Measurements from ENCODE around the gene ARRB1.
A peak's percentile ranks its signal among the peaks of the same experiment; 100 is the strongest.

ARRB1 gene

DNA sequence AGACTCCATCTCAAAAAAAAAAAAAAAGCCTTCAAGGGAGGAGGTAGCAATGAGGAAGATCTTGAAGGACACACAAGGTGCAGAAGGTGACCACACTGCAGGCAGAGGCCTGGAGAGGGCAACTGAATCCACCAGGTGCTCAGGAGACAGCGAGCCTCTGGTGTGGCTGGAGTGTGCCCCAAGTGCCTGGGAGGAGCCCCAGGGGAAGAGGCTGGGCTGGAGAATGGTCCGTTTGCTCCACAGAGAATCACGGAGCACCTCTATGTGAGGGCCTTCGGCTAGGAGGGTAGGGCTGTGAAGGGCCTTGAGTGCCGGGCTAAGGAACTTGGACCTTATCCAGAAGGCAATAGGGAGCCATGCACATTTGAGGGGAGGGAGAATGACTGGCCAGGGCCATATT is 50.3 kb downstream of the ARRB1 start:
- DNase-seq (ENCODE audit: low spot score), result no peak

DNA sequence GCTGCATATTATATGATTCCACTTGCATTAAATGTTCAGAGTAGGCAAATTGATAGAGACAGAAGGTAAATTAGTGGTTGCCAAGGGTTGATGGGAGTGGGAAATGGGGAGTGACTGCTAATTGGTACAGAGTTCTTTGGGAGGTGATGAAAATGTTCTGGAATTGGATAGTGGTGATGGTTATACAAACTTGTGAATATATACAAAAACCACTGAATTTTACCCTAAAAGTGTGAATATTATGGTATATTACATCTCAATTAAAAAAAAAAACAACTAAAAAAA is 52.5 kb downstream of the ARRB1 start:
- DNase-seq (ENCODE audit: low spot score), result no peak

DNA sequence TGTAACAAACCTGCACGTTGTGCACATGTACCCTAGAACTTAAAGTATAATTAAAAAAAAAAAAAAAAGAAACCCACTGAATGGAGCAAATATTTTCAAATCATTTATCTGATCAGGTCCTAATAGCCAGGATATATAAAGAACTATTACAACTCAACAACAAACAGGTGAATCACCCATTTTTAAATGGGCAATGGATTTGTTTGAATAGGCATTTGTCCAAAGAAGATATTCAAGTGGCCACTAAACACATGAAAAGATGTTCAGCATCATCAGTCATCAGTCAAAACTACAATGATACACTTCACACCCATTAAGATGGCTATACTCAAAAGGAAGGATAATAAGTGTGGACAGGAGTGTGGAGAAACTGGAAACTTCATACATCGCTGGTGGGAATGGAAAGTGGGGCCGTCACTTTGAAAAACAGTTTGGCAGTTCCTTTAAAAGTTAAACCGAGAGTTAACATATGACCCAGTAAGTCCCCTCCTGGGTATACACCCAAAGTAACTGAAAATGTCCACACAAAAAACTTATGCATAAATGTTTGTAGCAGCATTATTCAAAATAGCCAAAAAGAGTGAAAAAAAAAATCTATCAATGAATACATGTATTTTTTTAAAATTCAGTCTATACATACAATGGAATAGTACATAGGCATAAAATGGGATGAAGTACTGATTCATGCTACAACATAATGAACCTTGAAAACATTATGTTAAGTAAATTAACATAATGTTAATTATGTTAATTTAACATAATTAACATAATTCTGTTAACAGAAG is 53.1 kb downstream of the ARRB1 start:
- DNase-seq (ENCODE audit: low spot score), result no peak

DNA sequence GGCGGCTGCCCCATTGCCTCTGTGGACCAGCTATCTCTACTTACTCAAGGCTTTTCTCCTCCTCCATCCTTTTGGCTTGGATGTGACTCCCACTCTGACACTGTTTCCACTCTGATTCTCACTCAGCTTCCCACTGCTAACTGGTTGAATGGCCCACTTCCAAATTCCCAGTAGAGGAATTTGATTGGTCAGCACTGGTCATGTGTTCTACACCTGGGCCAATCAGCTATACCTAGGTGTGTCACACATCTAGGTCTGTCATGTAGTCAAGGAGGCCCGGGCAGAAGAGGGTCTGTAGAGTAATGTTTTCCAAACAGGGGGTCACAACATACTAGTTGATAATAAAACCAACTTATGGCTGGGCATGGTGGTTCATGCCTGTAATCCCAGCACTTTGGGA is 57.6 kb downstream of the ARRB1 start:
- DNase-seq (ENCODE audit: low spot score), result no peak

DNA sequence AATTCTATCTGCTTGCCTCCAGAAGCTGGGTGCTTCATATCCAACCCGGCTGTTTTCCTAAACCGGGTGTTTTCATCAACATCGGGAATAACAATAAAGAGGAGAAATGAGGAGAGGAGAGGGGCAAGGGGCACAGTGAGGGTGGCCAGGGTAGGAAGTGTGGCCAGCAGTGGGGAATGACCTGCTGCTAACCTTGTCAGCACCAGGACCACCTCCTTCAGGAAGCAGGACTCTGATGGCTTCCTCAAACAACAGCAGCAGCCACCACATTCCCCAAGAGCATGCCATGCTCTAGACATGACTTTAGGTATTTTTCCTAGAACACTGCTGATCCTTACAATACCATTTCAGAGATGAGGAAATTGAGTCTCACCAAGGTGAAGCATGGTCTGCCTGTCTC is 58.5 kb downstream of the ARRB1 start:
- no peak for DNase-seq (ENCODE audit: low spot score)

DNA sequence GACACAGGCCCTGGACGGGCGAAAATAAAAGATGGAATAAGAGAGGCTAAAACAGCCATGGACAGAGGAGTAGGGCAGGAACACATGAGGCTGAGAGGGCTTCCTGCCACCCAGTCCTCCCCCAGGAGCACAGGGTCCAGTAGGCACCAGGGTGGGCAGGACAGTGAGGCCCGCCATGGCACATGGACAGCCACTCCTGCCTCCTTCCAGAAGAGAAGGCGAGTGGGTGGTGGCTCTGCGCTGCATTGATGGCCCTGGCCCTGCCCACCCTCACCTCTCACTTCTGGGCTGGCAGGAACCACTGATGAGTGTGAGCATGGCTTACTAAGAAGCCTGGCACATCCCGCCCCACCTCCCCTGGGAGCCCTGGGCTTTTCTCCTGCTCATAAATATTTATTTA is 59.7 kb downstream of the ARRB1 start:
- no peak for DNase-seq (ENCODE audit: low spot score)

DNA sequence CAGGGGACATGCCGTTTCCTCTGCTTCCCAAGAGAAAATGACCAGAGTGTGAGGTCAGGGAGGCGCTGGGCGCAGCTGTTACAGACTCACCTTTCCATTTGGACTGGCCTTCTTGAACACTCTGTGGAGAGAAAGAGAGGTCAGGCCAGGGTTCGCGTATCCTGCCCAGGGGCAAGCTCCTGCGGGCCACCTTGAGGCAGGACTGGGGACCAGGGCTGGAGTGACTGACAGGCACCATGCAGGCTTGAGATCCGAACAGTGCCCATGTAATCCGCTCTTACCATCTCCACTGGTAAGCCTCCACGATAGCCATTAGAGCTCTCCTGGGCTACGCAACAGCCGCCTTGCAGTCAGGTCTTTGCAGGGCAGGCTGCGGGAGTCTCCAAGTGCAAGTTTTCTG is 61.5 kb downstream of the ARRB1 start:
- DNase-seq (ENCODE audit: low spot score), result no peak

DNA sequence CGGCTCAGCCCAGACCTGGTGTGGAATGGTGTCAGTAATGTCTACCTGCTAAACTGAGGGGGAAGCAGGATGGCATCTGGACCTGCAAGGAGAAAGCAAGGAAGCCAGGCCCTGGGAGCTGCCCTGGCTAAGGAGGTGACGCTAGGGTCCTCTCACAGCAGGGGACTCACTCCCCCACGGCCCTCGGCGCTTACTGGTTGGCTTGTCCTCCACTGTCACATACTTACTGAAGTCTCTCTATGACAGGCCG is 62.0 kb downstream of the ARRB1 start:
- DNase-seq (ENCODE audit: low spot score), result no peak

DNA sequence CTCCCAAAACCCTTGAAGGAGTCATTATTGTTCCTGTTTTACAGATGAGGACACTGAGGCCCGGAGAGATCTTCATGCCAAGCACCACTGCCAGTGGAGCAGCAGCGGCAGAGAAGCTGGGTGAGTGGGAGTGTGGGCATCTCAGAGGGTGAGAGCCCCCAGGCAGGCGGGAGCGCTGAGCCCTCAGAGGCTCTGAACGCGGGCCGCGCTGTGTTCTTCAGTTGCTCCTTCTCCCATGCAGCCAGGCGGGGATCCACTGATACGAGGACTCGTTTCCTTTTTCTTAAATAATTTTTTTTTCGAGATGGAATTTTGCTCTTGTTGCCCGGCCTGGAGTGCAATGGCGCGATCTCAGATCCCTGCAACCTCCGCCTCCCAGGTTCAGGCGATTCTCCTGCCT is 63.9 kb downstream of the ARRB1 start:
- no peak for DNase-seq (ENCODE audit: low spot score)

DNA sequence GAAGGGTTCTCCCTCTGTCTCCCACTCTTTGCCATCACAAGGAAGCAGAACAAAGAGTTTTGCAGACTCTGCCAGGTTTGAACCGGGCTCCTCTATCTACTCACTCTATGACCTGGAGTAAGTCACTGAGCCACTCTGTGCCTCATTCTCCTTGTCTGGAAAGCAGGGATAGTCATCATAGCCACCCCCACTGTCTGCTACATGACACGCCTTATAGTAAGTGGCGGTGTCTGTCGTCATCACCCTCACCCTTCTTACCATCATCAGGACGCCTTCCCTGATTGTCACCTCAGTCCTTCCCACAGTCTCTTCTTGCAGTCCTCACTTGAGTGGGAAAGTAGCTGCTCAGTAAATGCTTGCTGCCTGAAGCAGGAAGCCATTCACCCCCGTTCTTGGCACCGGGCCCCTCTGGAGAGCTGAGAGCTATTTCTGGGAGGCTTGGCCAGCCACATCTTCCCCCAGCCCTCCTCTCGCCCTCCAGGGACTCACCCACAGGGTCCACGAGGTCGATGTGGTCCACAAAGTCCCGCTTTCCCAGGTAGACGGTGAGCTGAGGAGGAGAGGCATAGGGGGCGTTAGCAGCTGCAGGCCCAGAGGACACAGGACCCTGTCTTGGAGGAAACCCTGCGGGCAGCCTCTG is 64.5 kb downstream of the ARRB1 start:
- DNase-seq (ENCODE audit: low spot score), result no peak

DNA sequence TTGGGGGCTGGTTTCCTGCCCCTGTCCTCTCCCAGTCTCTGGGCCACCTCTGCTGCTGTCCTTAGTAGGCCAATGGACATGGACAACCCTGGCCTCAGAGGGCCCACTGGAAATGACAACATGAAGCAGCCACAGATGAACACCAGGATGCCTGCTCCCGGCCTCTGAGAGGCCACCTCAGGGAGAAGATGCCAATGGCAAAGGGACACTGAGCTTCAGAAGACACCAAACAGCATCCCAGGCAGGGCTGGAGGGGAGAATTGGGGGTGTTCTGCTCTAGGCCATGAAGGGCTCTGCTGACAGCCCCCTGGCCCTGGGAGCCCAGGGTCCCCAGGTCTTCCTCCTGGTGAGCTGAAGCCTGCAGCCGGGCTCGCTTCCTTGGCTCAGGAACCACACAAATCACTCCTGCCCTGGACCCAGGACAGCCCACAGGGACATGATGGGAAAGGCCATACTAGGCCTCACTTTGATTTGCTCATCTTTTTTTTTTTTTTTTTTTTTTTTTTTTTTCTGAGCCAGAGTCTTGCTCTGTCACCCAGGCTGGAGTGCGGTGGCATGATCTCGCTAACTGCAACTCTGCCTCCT is 65.6 kb downstream of the ARRB1 start:
- DNase-seq (ENCODE audit: low spot score), result no peak

DNA sequence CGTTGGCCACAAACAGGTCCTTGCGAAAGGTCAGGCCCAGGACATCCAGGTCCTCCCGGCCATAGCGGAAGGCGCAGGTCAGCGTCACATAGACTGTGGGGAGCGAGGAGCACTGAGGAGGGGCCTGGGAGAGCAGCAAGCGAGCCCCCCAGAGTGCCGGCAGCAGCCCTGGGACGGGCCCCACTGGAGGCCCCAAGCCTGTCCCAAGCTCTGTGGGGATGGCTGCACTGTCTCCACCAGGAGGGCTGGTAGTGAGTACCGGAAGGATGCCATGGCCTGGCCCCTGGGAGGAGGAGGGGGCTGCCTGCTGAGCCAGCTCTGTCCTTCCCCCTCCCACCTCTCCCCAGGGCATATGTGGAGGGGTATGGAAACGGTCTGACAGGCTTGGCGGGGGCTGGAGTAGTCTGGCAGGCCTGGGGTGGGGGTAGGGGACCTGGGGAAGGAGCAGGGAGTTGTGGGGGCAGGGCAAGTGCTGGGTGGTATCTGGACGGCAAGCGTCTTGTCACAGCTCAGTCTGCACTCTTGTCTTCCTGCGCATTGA is 68.0 kb downstream of the ARRB1 start:
- DNase-seq (ENCODE audit: low spot score), result no peak

DNA sequence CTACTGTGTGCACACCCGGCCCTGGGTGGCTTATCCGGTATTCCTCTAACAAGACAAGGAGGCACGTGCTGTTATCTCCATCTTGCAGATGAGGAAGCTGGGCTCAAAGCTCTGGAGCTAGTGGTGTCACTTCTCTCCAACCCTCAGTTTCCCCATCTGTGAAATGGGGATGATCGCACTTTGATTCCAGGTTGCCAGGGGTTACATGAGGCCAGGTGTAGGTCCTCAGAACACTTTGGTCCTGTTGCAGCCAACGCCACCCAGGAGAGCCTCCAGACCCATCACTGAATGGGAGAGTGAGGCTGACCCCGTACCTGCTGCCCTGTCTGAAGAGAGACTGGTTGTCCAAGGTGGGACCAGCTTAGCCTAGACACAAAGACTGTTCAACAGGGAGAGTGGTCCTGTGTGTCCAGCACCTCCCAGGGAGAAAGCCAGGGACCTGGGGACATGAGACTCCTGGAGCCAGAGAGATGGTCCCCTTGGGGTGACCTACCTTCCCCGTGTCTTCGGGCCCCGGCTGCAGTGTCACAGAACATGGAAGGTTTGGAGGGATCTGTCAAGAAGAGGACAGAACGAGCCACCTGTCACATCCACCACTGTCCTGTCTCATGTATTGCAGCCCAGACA is 69.9 kb downstream of the ARRB1 start:
- DNase-seq (ENCODE audit: low spot score), result no peak

DNA sequence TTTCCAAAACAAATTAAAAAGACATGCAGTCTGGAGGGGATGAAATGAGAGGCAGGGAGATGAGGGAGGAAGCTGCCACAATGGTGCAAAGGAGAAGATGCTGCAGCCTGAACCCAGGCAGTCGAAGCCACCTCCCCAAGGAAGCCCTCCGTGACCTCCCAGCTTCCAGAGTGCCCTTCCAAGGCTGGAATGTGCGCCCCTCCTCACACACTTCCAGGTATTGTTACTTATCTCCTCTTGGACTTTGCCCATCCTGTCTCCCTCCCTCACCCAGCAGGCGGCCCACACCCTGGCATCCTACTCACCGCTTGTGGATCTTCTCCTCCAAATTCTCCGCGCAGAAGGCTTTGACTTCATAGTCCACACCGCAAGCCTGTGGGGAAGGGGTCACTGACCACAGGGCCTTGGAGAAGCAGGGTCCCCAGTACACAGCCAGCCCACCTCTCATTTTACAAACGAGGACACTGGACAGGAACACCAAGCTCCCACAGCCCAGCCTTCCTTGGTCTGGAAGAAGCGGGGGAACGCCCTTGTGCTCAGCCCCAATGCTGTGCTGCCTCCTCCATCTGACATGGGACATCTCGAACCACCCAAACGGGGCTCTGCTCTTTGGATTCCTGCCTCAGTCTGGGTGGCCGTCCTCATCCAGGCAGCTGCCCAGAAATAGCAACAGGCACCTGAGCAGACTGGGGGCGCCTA is 70.5 kb downstream of the ARRB1 start:
- no peak for DNase-seq (ENCODE audit: low spot score)

DNA sequence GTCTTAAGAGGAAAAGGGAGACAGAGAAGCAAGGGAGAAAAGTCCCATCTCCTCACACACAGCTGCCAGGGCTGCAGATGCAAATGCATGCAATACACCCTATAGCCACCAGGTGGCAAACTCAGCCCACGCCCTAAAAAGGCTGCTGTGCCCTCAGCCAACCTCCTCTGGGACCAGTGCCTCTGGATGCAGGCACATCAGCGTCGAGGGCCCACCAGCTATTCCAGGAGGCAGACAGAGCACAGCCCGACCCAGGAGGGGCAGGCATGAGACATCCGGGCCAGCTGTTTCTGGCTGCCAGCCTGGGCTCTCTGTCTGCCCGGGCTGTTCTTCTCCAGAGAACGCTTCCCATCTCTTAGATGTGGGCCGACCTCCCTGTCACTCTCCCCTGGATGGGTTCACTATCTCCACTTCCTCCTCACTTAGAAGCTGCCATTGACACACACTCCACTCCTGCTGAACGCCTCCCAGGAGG is 71.2 kb downstream of the ARRB1 start:
- DNase-seq (ENCODE audit: low spot score), result peak; percentile 86

DNA sequence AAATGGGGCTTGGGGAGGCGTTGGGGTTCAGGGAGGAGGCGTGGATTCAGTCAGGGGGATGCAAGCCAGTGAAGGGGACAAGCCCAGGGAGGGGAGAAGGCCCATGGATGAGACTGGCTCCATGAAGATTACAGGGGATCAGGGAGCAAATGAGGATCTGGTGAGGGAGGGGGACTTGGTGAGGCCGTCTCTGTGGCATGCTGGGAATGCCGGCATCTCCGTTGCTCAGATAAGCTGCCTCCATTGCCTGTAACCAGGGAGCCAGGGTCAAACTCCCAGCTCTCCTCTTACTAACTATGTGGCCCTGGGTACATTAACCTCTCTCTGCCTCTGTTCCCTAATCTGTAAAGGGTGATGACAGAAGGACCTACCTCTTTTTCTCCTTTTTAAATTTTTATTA is 72.2 kb downstream of the ARRB1 start:
- no peak for DNase-seq (ENCODE audit: low spot score)

DNA sequence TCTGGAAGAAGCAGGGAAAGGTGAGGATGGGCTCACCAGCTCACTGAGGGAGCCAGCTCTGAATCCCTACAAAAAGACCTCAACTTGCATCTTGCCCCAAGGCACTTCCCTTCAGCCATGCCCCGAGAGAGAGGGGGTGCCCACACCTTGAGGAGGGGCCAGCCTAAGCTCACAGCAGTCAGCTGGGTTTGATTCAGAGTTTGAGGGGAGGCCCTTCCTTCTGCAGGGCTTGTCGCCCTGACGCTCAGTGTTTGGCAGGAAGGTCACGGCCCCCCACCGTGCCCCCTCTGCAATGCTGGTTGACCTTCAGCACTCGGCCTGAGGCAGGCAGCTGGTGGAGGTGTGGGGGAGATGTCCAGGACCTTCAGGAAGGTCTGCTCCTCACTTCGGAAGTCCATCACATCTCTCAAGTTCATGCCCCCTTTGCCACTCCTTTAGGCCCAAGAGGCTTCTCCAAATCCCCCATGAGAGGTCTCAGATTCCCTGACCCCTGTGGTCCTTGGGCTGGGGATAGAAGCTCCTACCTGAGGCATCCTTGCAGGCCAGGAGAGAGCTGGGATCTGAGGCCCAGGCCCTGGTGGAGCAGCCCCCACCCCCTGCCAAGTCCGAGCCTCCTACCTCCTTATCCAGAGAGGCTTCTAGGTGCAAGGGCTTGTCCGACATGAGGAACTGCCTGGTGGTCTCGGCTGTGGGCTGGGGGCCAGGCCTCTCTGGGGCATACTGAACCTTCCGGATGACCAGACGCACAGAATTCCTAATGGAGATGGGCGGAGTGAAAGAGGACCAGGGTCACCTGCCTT is 73.3 kb downstream of the ARRB1 start:
- DNase-seq (ENCODE audit: low spot score), result no peak

DNA sequence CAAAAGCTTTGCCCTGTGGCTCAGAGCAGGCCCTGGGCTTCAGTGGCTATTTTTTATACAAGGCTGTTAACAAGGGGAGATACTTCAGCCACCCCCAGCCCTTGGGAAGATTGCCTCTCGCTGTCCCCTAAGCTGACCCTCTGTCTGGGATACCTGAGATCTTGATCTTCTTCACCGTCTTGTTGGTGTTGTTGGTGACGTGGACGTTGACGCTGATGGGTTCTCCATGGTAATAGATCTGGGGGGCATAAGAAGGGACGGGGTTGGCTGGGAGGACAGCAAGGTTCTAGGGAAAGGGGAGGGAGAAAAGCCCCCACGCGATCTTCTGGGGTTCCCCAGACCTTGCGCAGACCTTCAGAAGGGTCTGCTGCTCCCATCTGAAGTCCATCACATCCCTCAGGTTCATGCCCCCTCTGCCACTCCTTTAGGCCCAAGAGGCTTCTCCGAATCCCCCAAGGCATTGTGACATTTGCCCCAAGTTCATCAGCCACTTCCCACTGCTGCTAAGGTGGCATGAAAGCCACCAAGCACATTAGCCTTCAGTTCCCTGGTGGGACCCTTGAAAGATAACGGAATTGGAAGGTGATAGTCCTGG is 74.2 kb downstream of the ARRB1 start:
- DNase-seq (ENCODE audit: low spot score), result no peak

DNA sequence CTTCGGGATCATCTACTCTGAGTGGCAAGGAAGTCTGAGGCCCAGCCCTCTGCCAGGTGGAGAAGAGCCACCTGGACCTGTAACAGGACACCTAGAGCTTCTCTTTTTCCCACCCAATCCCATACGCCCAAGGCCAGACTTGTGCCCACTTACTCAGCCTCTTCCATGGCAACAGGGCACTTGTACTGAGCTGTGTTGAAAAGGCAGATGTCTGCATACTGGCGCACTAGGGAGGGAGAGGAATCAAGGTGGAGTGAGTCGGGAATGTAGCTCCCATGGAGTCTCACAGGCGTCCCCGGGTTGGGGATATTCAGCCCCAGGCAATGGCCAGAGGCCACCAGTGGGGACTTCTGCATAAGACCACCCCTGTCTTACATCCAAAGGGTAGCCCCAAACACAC is 74.8 kb downstream of the ARRB1 start:
- no peak for DNase-seq (ENCODE audit: low spot score)

DNA sequence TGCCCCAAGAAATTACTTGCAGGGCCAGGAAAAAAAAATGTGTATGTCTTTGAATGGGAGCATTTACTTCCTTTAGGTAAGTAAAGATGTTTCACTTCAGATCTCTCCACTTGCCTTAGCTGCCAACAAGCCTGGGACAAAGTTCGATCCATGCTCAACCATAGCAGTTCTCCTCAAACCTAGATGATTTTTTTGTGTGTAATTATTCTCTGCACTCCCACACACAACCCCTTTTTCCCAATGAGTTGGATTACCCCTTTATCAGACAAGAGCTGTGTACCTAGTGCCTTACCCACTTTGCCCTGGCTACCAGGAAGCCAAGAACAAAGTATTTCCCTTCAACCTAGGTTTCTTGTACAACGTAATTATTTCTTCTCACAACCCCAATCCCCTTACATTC is 75.3 kb downstream of the ARRB1 start:
- DNase-seq (ENCODE audit: low spot score), result no peak

DNA sequence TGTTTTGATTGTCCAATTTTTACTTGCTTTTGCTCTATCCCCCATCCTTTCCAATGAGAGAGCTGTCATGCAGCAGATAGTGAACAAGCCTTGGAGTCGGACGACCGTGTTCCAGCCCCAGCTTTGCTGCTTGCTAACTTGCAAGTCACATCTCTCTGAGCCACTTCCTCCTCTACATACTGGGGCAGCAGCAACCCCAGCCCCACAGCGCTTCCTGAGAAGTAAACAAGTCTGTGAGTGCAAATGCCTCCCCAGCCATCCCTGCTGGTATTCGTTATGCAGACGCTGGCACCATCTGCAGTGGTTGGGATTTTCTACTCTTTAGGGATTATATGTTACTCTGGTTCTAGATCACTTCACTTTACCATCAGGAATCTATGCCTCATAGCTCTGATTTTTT is 75.9 kb downstream of the ARRB1 start:
- DNase-seq (ENCODE audit: low spot score), result no peak

Measured in putamen (tissue), 1 donor.